Measurements from ENCODE around the gene NELL1.

DNA sequence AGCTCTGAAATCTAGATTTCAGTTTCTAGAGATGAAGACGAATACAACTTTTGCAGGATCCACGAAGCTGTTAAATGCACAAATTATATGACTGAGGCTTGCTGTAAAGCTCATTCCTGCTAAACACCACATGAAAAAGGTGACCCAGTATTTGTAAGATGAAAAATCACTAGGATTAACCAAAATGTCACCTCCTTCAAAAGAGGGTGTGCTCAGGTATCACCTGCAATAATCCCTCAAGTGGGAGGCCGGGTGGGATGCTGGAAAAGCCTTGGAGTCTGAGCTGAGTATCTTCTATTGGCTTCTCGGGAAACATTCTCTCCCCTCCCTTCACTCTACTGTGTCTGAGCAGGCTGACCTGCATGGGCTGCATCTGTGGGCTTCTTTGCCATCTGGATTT, 195.8 kb downstream of the NELL1 start:
- TF ChIP-seq POLR2A (IDR thresholded peaks at IDR 0.05) (no peak), POLR2AphosphoS5 (IDR thresholded peaks at IDR 0.05) (no peak)
